Brain microvascular endothelial cell (primary cell): ENCODE measurements around the gene GREB1.

Source experiments
- DNase-seq: peaks from one replicate; pipeline ENCODE4 v3.0.0-alpha.2; 2020
- H3K27ac ChIP-seq: fragments of 250-450 bp; sonication (Bioruptor Pico); 2 replicates; pipeline ENCODE4 v1.5.1; 2020; ENCODE audit warnings: mild to moderate bottlenecking, moderate library complexity
- H3K27me3 ChIP-seq: fragments of 250-450 bp; sonication (Bioruptor Pico); replicated peaks from 2 replicates; pipeline ENCODE4 v1.5.1; 2020; ENCODE audit warnings: mild to moderate bottlenecking
- H3K36me3 ChIP-seq: fragments of 250-450 bp; sonication (Bioruptor Pico); replicated peaks from 2 replicates; pipeline ENCODE4 v1.5.1; 2020; ENCODE audit warnings: mild to moderate bottlenecking
- H3K4me3 ChIP-seq: 2 replicates; pipeline ENCODE4 v1.5.1; 2011; ENCODE audit warnings: low read depth, mild to moderate bottlenecking, control low read depth, low read length, moderate library complexity
- in situ Hi-C: cut with HindIII; loops from 2 replicates; pipeline ENCODE4 v1.10.0; 2017; ENCODE audit warnings: low sequenced_read_pairs, low pct_ligation_motif_present
- TF ChIP-seq, protein P1 (sequence below): IDR thresholded peaks from 2 replicates; pipeline ENCODE4 v1.5.1; 2011; ENCODE audit warnings: low read depth, mild to moderate bottlenecking, moderate library complexity, low read length, control low read depth, inconsistent platforms; ENCODE audit errors: missing control alignments

GREB1 gene, protein sequence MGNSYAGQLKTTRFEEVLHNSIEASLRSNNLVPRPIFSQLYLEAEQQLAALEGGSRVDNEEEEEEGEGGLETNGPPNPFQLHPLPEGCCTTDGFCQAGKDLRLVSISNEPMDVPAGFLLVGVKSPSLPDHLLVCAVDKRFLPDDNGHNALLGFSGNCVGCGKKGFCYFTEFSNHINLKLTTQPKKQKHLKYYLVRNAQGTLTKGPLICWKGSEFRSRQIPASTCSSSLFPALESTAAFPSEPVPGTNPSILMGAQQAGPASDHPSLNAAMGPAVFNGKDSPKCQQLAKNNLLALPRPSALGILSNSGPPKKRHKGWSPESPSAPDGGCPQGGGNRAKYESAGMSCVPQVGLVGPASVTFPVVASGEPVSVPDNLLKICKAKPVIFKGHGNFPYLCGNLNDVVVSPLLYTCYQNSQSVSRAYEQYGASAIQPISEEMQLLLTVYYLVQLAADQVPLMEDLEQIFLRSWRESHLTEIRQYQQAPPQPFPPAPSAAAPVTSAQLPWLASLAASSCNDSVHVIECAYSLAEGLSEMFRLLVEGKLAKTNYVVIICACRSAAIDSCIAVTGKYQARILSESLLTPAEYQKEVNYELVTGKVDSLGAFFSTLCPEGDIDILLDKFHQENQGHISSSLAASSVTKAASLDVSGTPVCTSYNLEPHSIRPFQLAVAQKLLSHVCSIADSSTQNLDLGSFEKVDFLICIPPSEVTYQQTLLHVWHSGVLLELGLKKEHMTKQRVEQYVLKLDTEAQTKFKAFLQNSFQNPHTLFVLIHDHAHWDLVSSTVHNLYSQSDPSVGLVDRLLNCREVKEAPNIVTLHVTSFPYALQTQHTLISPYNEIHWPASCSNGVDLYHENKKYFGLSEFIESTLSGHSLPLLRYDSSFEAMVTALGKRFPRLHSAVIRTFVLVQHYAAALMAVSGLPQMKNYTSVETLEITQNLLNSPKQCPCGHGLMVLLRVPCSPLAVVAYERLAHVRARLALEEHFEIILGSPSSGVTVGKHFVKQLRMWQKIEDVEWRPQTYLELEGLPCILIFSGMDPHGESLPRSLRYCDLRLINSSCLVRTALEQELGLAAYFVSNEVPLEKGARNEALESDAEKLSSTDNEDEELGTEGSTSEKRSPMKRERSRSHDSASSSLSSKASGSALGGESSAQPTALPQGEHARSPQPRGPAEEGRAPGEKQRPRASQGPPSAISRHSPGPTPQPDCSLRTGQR (N-terminal part only)

DNA sequence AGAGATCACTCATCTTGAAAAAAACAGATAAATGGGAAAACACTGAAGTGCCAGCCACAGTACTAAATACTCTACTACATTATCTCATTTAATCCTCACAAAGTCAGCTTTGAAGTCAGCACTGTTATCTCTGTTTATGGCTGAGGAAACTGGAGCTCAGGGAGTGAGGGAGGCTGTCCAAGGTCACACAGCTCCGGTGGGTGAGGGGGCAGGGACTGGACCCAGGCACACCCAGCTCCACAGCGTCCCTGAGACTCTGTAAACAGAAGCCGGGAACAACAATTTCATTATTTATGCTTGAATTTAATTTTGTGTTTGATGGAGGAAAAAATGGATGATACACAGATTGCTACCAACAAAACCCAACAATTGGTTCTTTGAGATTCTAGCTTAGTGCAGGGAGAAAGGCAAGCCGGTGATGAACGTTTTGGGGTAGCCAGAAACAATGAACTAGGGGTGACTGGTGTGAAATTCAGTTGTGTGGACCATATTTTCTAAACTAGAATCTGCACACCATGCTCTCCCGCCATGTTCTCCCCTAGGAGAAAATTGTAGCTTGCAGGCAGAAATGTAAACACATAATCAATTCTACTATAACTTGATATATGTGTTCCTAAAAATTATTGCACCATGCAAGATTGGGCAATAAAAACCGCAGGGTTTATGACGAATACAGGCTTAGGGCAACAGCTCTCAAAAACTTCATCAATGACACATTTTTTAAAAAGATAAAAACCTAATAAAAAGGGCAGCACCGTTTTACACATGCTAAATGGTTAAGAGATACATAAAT lies at the start of gene GREB1:
Gene GREB1 (plus strand): TSS at position 768 of the 793 bp plus-strand sequence. CDS start 22,570 bp downstream, outside the sequence.
- H3K27me3 ChIP-seq: peaks cover 2% of the 10 kb centered on the region
- H3K27ac ChIP-seq: no peak within 1 kb of the TSS
- TF ChIP-seq, protein P1, sequence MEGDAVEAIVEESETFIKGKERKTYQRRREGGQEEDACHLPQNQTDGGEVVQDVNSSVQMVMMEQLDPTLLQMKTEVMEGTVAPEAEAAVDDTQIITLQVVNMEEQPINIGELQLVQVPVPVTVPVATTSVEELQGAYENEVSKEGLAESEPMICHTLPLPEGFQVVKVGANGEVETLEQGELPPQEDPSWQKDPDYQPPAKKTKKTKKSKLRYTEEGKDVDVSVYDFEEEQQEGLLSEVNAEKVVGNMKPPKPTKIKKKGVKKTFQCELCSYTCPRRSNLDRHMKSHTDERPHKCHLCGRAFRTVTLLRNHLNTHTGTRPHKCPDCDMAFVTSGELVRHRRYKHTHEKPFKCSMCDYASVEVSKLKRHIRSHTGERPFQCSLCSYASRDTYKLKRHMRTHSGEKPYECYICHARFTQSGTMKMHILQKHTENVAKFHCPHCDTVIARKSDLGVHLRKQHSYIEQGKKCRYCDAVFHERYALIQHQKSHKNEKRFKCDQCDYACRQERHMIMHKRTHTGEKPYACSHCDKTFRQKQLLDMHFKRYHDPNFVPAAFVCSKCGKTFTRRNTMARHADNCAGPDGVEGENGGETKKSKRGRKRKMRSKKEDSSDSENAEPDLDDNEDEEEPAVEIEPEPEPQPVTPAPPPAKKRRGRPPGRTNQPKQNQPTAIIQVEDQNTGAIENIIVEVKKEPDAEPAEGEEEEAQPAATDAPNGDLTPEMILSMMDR: no peak
- H3K4me3 ChIP-seq: no peak within 1 kb of the TSS
- no peak for DNase-seq
- H3K36me3 ChIP-seq: no peaks in the 10 kb centered on the region
- in situ Hi-C loops: no loop called here

DNA sequence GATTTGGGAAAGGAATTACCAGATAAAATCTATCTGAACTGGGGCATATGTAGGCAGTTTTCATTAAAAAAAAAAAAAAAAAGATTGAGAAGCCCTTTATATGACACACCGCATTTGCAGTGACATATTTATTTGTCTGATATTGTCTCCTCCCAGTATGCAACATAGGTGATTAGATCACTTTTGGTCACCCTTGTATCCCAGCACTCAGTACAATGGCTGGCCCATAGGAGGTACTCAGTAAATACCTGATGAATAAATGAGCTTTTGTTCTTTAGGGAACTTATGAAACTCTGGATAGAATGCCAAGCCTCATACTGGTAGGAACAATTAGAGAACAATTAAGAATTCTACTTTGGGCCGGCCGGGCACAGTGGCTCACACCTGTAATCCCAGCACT lies 45.0 kb upstream of the GREB1 start:
- no peak for DNase-seq
- no peak overlapping the region for H3K4me3 ChIP-seq
- no peaks in the 10 kb centered on the region for H3K36me3 ChIP-seq
- H3K27ac ChIP-seq: no peak overlapping the region
- in situ Hi-C loops: no loop called here
- H3K27me3 ChIP-seq: peaks cover 7% of the 10 kb centered on the region
- TF ChIP-seq, protein P1: no peak

DNA sequence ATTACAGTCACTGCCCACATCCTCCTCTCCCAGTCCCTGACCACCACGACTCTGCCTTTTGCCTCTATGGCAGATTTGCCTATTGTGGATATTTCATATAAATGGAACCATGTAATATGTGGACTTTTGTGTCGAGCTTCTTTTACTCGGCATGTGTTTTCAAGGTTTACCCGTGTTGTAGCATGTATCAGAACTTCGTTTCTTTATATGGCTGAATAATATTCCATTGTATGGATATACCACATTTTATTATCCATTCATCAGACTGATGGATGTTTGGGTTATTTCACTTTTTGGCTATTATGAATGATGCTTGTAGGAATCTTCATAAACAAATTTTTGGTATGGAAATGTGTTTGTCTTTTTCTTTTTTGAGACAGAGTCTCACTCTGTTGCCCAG lies 43.7 kb upstream of the GREB1 start:
- in situ Hi-C loops: no loop called here
- Histone ChIP-seq H3K27ac (no peak overlapping the region), H3K27me3 (peaks cover 2% of the 10 kb centered on the region), H3K4me3 (no peak overlapping the region), H3K36me3 (no peaks in the 10 kb centered on the region)
- no peak for DNase-seq
- TF ChIP-seq, protein P1: no peak

DNA sequence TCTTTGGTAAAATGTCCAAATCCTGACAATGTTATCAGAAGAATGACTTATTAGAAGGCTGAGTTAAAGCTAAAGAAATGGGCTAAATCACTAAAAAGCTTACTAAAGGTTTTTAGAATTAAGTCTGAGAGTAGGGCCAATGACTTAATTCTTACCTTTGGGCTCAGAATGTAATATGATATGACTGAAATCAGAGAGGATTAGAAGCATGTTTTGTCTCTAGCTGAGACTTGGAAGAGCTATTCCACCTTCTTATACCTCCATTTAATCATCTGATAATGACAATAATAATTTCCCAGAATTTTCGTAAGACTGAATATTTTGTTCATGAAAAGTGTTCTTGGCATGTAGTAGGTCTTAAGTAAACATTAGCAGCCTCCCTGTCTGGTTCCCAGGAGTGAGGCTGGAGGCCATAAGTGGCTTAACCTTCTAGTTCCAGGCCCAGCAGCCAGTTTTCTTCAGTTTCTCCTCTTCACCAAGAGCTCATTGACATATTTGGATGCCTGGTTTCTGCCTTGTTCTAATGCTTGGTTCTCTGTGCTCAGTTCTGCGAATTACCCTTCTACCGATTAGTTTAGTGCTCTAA lies 42.4 kb upstream of the GREB1 start:
- no peaks in the 10 kb centered on the region for H3K27me3 ChIP-seq
- TF ChIP-seq, protein P1: no peak
- no peaks in the 10 kb centered on the region for H3K36me3 ChIP-seq
- no peak overlapping the region for H3K27ac ChIP-seq
- DNase-seq: no peak
- H3K4me3 ChIP-seq: no peak overlapping the region
- in situ Hi-C loops: no loop called here

DNA sequence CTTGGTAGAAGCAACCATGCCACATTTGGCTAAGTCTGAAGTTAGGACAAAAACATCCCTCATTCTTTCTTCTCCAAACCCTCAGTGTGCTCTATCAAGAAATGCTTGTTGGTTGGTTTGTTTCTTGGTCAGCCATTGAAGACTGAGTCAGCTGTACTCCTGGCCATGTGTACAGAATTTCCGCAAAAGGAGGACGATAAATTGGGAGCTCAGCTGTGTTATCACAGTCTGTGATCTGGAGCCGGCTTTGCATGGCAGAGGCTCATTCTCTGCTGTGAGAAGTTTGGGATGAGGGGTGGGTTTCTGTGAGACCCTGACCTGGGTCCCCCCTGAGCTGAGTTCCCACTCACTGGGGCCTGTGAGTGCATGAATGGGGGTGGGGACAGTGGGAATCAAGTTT lies 41.6 kb upstream of the GREB1 start:
- no peak overlapping the region for H3K4me3 ChIP-seq
- no peak overlapping the region for H3K27ac ChIP-seq
- no peak for DNase-seq
- no peaks in the 10 kb centered on the region for H3K27me3 ChIP-seq
- in situ Hi-C loops: no loop called here
- TF ChIP-seq, protein P1: no peak
- no peaks in the 10 kb centered on the region for H3K36me3 ChIP-seq
